ENCODE data around the gene ATP8B1. TPM values are rescaled to one million over a fixed set of nuclear protein-coding genes. Genes with fewer than 3 reads are reported as not detected.

The ATP8B1 gene
- total RNA-seq, 2 experiments from 2014 or later = 0.06 to 0.15 TPM

GRCh38 chr18:57819671-57820460 lies 16.8 kb upstream of the ATP8B1 start:
- ChIA-PET POLR2A (no interaction called here), CTCF (no interaction called here)

- ChIA-PET CTCF (no interaction called here), POLR2A (no interaction called here)
Observed at GRCh38 chr18:57819119-57819518, 16.0 kb upstream of the ATP8B1 start.

DNA sequence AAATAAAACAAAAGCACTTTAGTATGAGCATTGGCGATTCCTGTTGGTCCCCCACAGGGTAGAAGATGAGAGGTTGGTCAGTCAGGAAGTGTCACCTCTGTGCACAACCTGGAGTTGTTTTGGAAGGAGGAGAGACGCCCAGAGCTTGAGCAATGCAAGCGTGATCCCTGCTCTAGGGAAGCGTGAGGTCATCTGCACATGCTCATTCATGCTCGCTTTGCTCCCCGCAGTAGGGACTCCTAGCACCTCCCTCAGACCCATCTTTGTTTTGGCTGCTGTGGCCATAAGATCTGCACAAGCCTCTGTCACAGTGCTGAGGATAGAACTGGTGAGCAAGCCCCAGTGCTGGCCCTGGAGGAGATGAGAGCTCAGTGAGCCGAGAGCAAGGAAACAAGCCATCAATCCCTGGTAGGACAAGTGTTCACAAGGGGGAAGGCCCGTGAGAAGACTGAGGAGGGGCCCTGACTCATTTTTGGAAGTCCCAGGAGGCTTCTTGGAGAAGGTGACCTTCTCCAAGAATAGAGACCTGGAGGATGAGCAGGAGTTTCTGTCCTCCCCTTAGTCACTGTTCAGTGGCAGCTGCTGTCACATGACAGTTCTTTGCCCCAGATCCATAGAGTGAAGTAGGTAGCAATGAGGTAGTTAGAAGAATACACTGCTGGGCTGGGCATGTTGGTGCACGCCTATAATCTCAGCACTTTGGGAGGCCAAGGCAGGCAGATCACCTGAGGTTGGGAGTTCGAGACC lies 13.3 kb upstream of the ATP8B1 start:
- CTCF ChIA-PET = no interaction called here
- POLR2A ChIA-PET = no interaction called here

DNA sequence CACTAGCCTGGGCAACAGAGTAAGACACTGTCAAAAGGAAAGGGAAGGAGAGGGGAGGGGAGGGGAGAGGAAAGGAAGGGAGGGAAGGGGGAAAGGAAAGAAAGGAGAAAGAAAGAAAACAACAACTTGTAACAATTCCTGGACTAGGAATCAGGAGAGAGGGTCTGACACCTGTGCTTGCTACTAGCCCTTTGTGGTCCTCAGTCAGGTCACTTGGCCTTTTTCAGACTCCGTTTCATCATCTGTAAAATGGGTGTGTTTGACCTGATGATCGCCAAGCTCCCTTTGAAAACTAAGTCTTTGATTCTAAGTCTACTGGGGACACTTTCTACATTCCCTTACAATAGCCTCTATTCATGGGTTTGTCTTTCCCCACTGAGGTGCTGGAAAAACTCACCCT lies 11.4 kb upstream of the ATP8B1 start:
- POLR2A ChIA-PET = no interaction called here
- CTCF ChIA-PET = no interaction called here

DNA sequence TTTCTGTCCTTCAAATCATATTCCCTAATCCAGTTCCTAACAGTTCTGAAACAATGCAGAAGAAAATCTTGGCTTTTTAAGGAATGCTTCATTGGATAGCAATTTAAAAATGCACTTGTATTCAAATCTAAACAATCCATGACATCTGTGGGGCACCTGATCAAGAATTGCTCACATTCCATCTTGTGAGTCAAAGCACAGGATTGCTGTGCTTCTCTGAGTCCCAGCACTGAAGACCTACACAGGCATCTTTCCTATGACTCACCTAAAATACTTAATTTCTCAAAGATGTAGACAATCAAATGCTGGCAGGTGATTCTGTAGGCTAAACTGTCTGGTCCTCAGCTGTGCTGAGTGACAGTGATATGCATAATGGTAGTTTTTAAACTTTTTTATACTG lies 10.1 kb upstream of the ATP8B1 start:
- POLR2A ChIA-PET = no interaction called here
- CTCF ChIA-PET = no interaction called here

DNA sequence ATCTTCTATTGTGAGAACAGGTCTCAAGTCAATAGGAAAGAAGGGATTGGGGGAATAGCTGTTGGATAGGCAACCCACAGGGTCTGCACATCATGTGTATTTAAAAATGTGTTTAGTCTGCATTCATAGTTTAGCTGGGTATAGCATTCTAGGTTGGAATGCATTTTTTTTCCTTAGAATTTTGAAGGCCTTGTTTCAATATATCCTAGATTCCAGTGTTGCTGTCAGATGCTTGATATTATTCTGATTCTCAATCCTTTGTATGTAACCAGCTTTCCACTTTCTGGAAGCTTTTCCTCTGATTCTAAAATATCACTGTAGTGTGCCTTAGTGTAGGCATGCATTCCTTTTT lies 9.0 kb upstream of the ATP8B1 start:
- ChIA-PET POLR2A (no interaction called here), CTCF (interaction anchor here (0.5 to 0.6 kb wide), 2 partner anchors 26 to 50 kb away, joined by 5 read pairs; no protein-coding TSS in a partner anchor)

- CTCF ChIA-PET = interaction anchor here (0.5 kb wide), 1 partner anchor 50 kb away, joined by 5 read pairs; no protein-coding TSS in a partner anchor
- POLR2A ChIA-PET = no interaction called here
Observed at GRCh38 chr18:57811477-57812125, 8.5 kb upstream of the ATP8B1 start.

DNA sequence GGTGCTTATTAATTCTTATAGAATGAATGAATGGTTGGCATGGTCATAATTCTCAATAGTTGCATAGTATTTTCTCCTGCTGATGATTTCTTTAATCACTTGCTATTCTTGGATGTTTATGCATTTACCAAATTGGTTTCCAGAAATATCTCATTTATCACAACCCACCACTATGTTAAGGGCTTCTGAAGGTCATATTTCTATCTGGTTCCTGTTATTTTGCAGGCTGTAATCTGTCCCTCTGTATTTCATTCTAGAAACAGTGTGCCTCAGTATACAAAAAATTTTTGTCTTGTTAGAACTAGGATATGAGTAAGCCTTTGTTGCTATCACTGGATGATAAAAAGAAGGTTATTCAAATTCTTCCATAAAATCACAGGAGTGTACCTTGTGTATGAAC lies 6.1 kb upstream of the ATP8B1 start:
- CTCF ChIA-PET = no interaction called here
- POLR2A ChIA-PET = no interaction called here

DNA sequence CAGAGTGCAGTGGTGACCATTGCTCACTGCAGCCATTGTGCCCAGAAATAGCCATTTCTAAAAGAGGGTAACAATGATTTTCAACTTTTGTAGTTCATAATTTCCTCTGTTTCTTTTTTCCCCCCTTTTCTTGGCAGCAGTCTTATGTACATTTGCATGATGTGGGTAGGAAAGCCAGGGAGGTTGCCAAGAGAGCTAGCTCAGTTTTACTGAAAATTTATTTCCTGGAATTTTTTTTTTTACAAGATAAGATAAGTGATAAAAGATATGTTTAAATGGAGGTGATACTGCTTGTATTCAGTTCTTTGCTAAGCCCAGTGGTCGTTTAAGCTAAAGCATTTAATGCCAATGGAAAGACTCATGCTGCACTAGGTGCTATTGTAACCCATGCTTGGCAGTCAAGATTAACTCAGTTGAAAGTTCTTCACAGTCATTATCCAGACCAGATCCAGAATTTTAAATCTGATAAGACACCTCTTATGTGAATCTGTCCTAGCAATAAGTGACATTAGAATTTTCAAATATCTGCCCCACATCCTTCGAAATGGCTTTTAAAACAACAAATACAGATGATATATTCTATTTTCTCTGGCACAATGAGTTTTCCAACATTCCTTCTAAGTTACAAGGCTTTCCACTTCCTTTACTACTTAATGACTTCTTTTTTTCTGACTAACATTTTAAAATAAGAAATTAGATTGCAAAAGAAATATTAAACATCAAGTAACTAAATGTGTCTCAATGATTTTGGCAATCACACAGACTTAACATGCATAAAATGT lies 4.4 kb upstream of the ATP8B1 start:
- CTCF ChIA-PET = no interaction called here
- POLR2A ChIA-PET = no interaction called here

- CTCF ChIA-PET = no interaction called here
- POLR2A ChIA-PET = no interaction called here
Observed at GRCh38 chr18:57806978-57807285, 3.8 kb upstream of the ATP8B1 start.

- ChIA-PET CTCF (no interaction called here), POLR2A (no interaction called here)
Observed at GRCh38 chr18:57806201-57806977, 3.3 kb upstream of the ATP8B1 start.

DNA sequence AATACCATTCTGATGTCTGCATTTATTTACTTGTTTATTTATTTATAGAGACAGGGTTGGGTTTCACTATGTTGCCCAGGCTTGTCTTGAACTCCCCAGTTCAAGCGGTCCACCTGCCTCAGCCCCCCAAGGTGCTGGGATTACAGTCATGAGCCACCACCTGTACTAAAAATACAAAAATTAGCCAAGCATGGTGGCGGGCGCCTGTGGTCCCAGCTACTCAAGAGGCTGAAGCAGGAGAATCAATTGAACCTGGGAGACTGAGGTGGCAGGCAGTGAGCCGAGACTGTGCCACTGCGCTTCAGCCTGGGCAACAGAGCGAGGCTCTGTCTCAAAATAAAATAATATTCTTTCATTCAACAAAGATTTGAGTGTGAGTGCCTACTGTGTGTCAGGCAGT lies 2.0 kb upstream of the ATP8B1 start:
- POLR2A ChIA-PET = no interaction called here
- CTCF ChIA-PET = no interaction called here

- CTCF ChIA-PET = no interaction called here
- POLR2A ChIA-PET = no interaction called here
Observed at GRCh38 chr18:57804557-57804956, 1.4 kb upstream of the ATP8B1 start.

GRCh38 chr18:57802213-57803102 lies 657 bp downstream of the ATP8B1 start:
- CTCF ChIA-PET = no interaction called here
- POLR2A ChIA-PET = no interaction called here

- ChIA-PET POLR2A (no interaction called here), CTCF (no interaction called here)
Observed at GRCh38 chr18:57801761-57802212, 1.3 kb downstream of the ATP8B1 start.

- CTCF ChIA-PET = no interaction called here
- POLR2A ChIA-PET = no interaction called here
Observed at GRCh38 chr18:57801325-57801724, 1.8 kb downstream of the ATP8B1 start.

GRCh38 chr18:57798713-57799373 lies 4.3 kb downstream of the ATP8B1 start:
- CTCF ChIA-PET = no interaction called here
- POLR2A ChIA-PET = no interaction called here

GRCh38 chr18:57797209-57797651 lies 5.9 kb downstream of the ATP8B1 start:
- CTCF ChIA-PET = no interaction called here

More at GRCh38 chr18:57797209-57797651, 5.9 kb downstream of the ATP8B1 start:
- POLR2A ChIA-PET = no interaction called here

All from activated CD8-positive, alpha-beta memory T cell treated with anti-CD3 and anti-CD28 coated beads for 36 hours (primary cell).